HG03442 (cell line): Measurements from ENCODE around the gene SLC24A3.

ENCODE experiments used
- ATAC-seq: cut with Tn5 transposase; IDR thresholded peaks from one replicate; pipeline ENCODE4 v1.9.1; 2021; ENCODE audit warnings: mild to moderate bottlenecking, moderate library complexity; ENCODE audit not compliant: unreplicated experiment

The SLC24A3 gene

DNA sequence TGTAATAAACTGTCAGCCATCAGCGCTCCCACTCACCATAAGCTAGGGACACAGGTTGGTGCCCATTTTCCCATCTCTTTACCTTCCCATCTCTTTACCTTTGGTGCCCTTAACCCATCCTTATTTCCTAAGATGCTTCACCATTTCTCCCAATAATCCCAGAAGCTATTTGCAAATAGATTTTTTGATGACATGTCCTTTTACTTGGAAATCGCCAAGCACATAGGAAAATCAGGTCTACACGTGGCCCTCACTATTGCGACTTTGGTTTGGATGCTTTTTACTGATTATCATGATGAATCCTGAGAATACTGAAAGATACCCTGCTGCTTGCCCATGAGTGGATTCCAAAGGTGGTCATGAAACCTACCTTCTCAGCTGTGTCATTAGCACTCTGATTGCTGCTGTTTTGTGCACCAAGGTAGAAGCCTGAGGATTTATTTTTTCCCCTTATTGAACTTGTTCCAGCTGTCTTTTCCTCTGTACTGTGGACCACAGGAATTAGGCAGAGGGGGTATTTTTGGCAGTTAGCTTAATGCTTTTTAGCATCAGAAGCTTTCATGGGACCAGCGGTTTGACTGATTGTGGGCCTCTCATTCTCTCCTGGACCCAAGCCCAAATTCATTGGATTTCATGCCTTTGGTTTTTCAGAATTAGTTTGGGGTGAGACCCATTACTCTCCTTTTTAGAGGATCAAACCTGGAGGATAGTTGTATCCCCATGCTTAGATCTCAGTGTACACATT, 316.0 kb downstream of the SLC24A3 start:
- no peak for ATAC-seq

DNA sequence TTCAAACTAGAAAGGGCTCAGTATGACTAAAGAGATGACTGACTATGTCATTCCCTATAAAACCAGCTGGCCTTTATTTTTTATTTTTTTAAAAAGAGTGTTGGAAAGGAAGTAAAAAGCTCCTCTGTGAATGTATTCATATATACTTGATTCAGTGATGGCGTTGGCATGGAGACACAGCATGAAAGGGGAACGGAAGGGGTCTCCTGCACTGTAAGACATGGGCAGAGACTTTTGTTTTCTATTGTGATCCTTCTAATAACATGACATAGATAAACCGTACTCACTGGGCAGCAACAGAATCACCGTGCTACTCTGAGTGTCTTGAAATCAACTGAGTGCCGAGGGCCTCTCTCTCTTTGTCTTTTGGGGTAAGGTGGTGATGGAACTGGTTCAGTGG, 317.6 kb downstream of the SLC24A3 start:
- ATAC-seq, result no peak

DNA sequence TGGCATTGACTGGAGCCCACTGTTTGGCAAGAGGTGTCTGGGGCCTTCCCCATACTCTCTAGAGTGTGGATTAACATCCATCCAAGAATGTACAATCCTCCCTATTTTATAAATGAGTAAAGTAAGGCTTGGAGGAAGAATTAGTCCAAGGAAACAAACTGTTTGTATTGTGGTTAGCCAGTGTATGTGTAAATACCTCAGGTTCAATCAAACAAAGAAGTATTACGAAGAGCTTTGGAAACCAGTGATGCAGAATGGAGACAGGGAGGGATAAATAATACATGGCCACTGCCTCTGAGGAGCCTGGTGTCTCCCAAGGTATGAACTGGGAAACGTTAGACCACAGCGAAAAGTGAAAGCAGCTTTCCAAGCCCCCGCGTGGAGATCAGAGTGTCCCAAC, 319.0 kb downstream of the SLC24A3 start:
- ATAC-seq, result no peak

DNA sequence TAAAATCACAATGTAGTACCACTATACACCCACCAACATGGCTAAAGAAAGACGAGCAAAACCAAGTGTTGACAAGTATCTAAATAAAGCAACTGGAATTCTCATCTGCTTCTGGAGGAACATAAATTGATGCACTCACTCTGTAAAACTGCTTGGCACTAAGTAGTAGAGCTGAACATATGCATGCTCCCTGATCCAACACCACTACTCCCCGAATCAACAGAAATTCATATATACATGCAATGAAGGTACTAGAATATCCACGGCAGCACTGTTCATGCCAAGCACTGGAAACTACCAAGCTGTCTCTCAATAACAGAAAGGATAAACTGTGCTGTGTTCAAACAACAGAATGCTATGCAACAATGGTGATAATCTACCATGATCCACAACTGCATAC, 326.1 kb downstream of the SLC24A3 start:
- no peak for ATAC-seq

DNA sequence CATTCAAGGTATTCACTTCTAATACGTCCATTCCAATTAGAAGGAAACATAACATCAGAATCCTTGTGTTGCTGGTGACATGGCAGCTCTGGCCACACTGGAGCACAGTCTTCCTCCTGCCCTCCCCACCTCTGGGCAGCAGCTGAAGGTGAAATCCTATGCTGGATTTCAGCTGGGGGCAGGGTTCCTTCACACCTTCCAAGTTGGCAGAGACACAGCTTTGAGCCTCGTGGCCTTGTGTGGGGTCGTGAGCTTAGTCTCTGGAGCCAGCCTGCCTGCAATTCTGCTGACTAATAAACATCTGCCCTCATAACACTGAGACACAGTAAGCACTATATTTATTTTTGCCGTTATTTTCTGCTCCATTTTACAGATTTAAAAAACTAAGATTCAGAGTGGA, 326.7 kb downstream of the SLC24A3 start:
- ATAC-seq, result no peak

DNA sequence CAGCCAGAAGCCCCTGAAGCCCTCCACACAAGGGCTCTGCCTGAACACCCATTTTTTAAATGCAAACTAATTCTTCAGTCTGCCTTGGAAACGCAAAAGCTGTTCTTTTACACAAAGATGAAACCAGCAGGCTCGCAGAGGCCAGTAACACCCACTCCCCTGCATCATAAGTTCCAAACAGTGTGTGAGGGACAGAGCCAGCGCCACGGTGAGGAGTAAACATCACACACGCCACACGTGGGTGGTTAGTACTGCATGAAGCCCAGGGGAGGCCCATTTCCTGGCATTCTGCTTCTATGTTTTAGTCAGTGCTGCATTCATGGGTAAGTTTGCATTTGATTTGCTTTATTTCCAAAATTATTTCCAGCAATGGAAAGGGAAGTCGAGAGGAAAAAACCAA, 327.9 kb downstream of the SLC24A3 start:
- ATAC-seq, result no peak

DNA sequence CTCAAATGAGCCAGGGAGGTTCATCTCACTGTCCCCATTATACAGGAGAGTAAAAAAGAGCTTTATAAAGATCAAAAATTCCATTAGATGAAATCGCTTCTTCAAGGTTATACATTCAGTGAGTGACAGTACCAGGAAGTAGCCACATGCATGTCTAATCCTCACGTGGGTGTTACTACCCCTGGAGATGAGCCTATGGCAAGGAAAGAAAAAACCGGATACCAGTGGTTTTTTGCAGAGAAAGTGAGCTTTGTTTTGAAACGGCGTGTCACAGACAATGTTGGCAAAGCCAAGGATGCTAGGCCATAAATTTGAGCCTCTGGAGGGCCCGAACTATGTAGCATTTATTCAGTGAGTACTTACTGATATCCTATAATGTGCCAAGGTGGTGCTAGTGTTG, 330.7 kb downstream of the SLC24A3 start:
- ATAC-seq, result no peak

DNA sequence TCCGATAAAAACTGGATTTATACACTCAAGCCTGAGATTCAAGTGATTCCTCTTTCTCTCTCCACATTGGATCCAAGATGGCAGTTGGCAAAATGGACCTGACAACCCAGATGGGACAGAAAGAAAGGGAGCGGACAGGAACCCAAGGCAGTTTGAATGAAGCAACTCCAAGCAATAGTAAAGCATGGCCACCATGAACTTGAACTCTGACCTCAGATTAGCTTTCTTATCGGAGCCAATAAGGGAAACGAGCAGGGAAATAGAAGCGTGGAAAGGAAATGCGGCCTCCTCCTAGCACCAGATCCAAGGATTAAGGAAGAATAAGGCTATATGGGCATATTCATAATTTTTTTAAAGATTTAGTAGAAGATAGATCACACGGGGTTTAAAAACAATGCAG, 332.2 kb downstream of the SLC24A3 start:
- no peak for ATAC-seq

DNA sequence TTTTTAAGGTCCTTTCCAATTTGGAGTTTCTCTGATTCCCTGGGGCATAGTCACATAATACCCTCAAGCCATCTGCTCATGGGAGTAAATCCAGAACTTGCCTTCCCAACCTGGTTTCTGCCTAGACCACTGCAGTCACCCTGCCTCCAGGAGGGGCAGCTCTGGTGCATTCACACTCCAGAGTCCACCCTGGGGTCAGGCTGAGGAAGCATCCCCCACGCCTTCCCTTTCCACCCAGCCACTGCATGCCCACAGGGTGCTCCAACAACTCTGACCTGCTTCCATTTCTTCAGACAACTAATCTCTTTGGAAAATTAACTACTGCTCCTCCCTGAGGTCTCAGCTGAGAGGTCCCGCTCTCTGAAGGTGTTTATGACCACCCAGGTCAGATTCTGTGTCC, 334.2 kb downstream of the SLC24A3 start:
- no peak for ATAC-seq

DNA sequence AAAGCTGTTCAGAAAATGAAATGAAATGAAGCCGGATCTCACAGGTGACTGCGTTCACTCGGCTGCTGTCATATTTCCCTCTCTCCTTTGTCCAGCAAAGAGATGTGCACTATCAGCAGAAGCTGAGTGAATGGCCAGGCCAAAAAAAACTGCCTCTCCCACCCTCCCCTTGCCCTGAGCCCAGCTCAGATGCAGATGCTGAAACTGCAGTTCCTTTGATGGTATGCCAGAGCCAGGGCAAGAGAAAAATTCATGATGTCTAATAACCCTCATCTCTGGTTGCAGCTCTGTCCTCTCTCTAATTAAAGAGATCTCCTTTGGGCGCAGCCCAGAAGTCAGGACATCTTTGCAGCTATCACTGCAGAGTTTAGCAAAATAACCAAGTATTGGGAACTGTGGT, 335.1 kb downstream of the SLC24A3 start:
- ATAC-seq, result no peak

DNA sequence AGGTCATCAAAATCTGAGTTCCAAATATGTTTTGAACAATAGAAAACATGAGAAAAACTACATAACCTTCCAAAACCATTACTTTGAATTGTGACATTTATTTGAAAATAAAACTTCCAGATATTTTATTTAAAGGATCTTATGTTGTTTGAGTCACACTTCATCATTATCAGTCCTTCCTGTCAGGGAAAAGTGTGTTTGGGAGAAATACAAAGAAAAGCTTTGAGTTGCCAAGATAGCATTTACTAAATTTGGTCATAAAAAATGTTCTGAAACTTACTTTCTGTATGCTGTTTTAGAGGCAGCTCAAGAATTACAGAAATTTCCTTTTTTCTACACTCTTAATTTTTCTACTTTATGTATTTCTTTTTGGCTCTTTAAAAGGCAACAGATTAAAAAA, 337.5 kb downstream of the SLC24A3 start:
- ATAC-seq, result no peak

DNA sequence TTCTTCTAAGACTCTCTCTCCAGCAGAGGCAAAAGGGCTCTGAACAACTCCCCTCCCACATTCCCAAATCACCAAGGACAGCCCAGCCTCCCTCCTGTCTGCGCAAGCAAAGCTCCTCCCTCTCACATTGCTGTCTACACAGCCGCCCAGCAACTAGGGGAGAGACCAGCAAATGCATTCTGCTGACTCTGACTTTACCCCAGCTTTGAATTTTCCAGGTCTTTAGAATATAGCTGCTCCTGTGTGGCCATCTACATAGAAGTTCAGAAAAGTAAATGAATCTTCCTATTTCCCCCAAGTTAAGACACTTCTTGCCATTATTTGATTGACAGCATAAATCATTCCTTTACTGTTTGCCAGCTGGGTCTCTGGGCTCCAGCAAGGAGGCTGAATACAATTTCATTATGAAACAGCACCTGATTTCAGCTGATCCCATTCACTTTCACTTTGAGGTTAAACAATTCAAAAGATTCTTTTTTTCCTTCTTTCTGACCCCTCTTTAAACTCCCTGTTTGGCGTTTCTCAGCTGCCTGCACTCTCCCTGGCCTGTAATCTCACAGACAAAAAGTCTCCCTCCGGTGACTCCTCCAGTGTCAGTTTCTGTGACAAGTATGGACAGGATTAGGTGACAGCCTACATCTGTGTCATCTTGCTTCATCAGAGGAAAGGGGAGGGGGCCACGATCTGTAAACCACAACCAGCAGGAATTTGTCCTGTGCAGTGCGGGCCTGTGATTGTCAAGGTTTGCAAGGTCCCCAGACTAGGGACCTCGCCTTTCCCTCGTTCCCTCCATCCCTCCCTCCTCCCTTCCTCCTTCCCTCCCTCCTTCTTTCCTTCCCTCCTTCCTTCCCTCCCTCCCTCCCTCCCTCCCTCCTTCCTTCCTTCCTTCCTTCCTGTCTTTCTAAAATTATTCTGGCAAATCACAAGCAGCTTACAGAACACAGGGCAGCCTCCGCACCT, 340.1 kb downstream of the SLC24A3 start:
- no peak for ATAC-seq

DNA sequence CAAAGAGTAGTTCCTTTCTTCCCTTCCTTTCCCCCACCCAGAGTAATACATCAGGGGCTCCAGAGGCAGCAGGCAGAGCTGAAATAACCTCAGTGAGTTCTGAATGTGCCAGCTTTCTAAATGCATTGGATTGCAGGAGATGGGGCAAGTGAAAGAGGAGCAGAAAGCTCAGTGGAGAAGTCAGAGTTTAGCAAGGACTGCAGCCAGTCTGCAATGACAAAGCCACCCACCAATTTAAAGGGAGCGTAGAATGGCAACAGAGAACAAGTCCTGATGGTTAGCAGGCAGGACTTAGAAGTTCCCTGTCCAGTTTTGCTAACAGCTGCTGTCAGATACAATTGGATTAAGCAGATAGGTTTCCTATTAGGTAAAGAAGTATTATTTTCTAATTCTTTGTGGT, 342.2 kb downstream of the SLC24A3 start:
- ATAC-seq, result no peak

DNA sequence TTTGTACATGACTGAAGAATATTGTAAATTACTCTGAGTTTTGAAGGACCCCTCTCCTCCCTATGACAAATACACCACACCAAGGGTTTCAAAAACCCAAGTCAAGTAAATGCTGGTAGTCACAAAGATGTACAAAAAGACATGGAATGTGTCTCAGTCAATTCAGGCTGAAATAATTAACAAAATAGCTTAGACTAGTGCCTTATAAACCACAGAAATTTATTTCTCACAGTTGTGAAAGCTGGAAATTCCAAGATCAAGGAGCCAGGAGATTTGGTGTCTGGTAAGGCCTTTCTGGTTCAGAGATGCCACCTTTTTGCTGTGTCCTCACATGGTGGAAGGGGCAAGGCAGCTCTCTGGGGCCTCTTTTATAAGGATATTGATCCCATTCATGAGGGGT, 343.3 kb downstream of the SLC24A3 start:
- ATAC-seq, result no peak

DNA sequence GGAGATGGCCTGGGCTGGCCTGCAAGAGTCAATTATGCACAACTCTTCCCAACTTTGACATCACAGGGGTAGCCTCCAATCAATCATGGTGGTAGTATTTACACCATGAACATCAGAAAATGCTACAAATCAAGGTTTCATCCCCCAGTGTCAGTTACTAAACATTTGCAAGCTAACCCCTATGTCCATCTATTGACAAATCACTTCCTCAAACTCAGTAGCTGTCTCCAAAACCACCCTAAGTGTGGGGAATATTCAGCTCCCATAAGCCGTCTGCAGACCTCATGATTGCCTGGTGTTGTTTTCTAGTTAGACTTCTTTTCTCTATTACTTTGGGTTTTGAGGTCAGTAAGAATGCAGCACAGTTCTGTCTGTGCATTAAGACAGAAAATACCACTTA, 344.8 kb downstream of the SLC24A3 start:
- no peak for ATAC-seq

DNA sequence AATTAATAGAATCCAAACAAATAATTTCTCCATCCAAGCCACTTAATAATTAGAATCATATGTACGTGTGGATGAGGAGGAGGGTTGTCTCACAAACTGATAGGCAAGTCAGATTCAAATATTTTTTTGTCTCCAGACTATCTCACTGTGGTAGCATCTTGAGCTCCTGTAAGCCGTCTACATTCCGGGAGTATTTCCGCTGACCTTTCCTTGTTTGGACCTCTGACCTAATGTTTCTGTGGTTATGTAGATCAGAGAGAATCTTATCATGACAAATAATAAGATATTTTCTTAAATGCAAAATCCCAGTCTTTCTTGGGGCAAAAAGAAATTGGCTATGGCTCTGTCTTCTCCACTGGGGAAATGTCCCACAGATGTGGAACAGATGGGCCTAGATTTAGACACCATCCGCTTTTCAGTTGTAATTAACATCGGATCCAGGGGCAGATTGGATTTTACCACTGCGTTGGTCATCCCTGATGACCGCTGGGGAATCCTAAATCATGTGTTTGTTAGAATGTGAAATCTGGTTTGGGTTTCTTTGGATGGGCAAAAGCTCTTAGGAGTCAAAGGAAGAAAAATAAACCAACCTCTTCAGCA, 348.5 kb downstream of the SLC24A3 start:
- ATAC-seq, result no peak

DNA sequence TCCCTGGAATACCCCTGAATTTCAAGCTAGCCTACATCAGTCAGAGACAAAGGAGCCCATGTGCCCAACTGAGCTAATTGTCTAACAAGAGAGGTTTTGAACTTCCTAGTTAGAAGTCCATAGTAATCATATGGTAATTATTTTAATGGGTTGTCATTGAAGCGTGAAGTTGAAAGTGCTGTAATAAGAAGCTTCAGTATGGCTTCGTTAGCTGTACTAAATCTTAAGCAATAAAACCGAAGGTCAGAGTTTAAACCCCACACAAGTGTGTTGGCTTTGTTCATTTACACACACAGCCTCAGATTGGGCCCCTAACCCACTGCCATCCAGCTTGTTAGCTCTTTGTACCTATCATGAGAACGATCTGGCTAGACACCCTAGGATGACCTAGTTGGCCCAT, 350.0 kb downstream of the SLC24A3 start:
- ATAC-seq, result no peak

DNA sequence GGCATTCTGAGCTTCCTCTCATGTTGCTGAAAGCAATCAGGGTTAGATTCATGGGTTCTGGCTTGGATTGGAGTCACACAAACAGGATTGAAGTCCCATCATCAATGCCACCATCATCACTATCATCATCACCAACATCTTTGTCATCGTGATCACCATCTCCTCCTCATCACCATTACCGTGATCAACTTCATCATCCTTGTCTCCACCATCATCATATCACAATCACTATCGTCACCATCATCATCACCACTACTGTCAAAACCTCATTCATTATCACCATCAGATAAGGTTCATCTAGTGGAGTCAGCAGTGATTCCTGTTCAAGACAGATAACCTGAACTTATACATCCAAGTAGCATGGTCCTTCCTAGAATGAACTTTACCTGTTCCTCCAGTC, 351.8 kb downstream of the SLC24A3 start:
- ATAC-seq, result no peak

DNA sequence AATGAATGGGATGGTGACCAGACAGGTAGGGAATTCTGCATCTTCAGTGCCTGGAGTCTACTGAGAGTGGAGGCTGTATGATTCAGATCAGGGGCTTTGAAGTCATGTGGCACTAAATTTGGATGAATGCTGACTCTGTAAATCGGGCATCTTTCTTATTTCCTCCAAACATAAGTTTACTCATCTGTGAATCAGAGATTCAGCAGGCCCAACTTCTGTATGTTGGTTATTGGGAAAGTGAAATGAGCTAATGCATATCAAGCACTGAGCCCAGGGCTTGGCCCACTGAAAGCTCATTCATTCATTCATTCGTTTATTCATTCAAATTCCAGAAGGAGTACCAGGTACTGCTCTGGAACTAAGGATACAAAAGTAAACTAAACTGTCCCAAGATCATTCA, 353.3 kb downstream of the SLC24A3 start:
- ATAC-seq, result no peak

DNA sequence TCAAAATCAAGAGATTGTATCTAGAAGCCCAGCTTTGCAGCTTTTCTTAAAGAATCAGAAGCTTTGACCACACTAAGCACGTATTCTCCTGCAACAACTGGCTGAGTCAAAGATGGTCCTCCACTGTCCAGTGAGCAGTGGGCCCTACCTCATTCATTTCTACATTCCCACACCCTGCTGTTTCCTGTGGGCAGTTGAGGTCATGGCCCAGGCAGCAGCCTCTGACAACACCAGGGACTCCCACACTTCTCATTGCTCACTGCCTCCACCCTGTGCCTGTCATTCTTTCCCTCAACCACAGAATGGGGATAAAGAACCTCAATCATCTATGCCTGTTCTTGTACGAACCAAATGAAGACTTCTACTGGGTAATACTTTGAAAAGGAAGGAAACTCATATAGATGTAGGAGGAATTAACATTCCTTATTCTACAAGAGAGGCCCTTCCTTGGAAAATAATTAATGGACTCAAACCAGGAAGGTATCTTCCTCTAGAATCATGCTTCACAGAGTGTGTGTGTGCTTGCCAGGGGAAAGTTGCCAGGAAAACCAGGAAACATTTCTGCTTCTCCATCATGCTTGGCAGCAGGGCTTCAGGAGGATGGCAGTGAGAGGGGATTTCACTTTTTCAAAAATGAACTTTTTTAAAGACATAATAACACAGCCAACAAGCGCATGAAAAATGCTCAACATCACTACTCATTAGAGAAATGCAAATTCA, 353.9 kb downstream of the SLC24A3 start:
- ATAC-seq, result no peak

DNA sequence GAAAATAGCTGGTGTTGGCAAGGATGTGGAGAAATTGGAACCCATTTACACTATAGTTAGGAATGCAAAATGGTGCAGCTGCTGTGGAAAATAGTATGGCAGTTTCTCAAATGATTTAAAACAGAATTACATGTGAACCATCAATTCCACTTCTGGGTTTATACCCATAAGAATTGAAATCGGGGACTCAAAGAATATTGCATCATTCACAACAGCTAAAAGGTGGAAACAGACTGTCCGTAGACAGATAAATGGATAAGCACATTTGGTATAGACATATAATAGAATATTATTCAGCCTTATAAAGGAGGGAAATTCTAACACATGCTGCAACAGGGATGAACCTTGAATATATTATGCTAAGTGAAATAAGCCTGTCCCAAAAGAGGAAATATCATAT, 355.7 kb downstream of the SLC24A3 start:
- no peak for ATAC-seq
